IPS-15b (cell line): ENCODE results near the gene ANKRD52.
"Not testable (repeated sequence)": the region's sequence is repeated elsewhere in the genome, so short reads cannot be mapped to it uniquely, and the experiment has no call there.

Experiments
- H3K27me3 ChIP-seq: one replicate; pipeline ENCODE4 v1.6.1; 2013; ENCODE audit warnings: low read length; ENCODE audit not compliant: control insufficient read depth, insufficient read depth
- H3K36me3 ChIP-seq: one replicate; pipeline ENCODE4 v1.6.1; 2013; ENCODE audit warnings: low read length; ENCODE audit not compliant: control insufficient read depth, insufficient read depth
- H3K4me1 ChIP-seq: one replicate; pipeline ENCODE4 v1.6.1; 2013; ENCODE audit warnings: mild to moderate bottlenecking, low read length; ENCODE audit not compliant: control insufficient read depth, insufficient read depth
- H3K4me3 ChIP-seq: one replicate; pipeline ENCODE4 v1.5.1; 2013; ENCODE audit warnings: low read depth, low read length
- H3K9ac ChIP-seq: one replicate; pipeline ENCODE4 v1.6.1; 2013; ENCODE audit warnings: low read depth, mild to moderate bottlenecking, low read length
- H3K9me3 ChIP-seq: one replicate; pipeline ENCODE4 v1.6.1; 2013; ENCODE audit warnings: mild to moderate bottlenecking, low read length; ENCODE audit not compliant: control insufficient read depth, insufficient read depth

ANKRD52 gene

GRCh38 chr12:56293795-56294194 is 35.6 kb upstream of the ANKRD52 start:
- H3K4me3 ChIP-seq = no peak overlapping the region
- H3K4me1 ChIP-seq = no peaks in the 10 kb centered on the region
- H3K27me3 ChIP-seq = no peaks in the 10 kb centered on the region
- peaks cover 15% of the 10 kb centered on the region for H3K36me3 ChIP-seq
- no peaks in the 10 kb centered on the region for H3K9me3 ChIP-seq
- no peak overlapping the region for H3K9ac ChIP-seq

- H3K9me3 ChIP-seq = no peaks in the 10 kb centered on the region
These were observed 30.7 kb upstream of the ANKRD52 start for GRCh38 chr12:56288705-56289387.

GRCh38 chr12:56286044-56286830 is 28.1 kb upstream of the ANKRD52 start:
- H3K4me3 ChIP-seq = no peak overlapping the region
- H3K9ac ChIP-seq = no peak overlapping the region
- no peaks in the 10 kb centered on the region for H3K9me3 ChIP-seq
- H3K4me1 ChIP-seq = no peaks in the 10 kb centered on the region
- peaks cover 37% of the 10 kb centered on the region for H3K36me3 ChIP-seq
- no peaks in the 10 kb centered on the region for H3K27me3 ChIP-seq

More at GRCh38 chr12:56288705-56289387, 30.7 kb upstream of the ANKRD52 start:
- Histone ChIP-seq H3K27me3 (no peaks in the 10 kb centered on the region), H3K4me3 (no peak overlapping the region), H3K36me3 (peaks cover 34% of the 10 kb centered on the region), H3K9ac (no peak overlapping the region), H3K4me1 (no peaks in the 10 kb centered on the region)

GRCh38 chr12:56284263-56284662 is 26.1 kb upstream of the ANKRD52 start:
- H3K4me1 ChIP-seq, H3K27me3 ChIP-seq, H3K4me3 ChIP-seq, H3K9me3 ChIP-seq, H3K9ac ChIP-seq: not testable (repeated sequence)
- peaks cover 42% of the 10 kb centered on the region for H3K36me3 ChIP-seq

- H3K4me1 ChIP-seq = no peaks in the 10 kb centered on the region
- no peaks in the 10 kb centered on the region for H3K27me3 ChIP-seq
- H3K36me3 ChIP-seq = peaks cover 37% of the 10 kb centered on the region
- H3K9ac ChIP-seq = no peak overlapping the region
- no peaks in the 10 kb centered on the region for H3K9me3 ChIP-seq
- no peak overlapping the region for H3K4me3 ChIP-seq
These were observed 24.4 kb upstream of the ANKRD52 start for GRCh38 chr12:56282579-56282978.

- no peaks in the 10 kb centered on the region for H3K4me1 ChIP-seq
- no peaks in the 10 kb centered on the region for H3K9me3 ChIP-seq
- no peaks in the 10 kb centered on the region for H3K27me3 ChIP-seq
- H3K4me3 ChIP-seq = no peak overlapping the region
- peaks cover 37% of the 10 kb centered on the region for H3K36me3 ChIP-seq
- H3K9ac ChIP-seq = no peak overlapping the region
These were observed 23.8 kb upstream of the ANKRD52 start for GRCh38 chr12:56282030-56282429.

GRCh38 chr12:56280849-56281248 is 22.7 kb upstream of the ANKRD52 start:
- peaks cover 33% of the 10 kb centered on the region for H3K36me3 ChIP-seq
- no peak overlapping the region for H3K9ac ChIP-seq
- no peaks in the 10 kb centered on the region for H3K4me1 ChIP-seq
- no peaks in the 10 kb centered on the region for H3K9me3 ChIP-seq
- no peaks in the 10 kb centered on the region for H3K27me3 ChIP-seq
- no peak overlapping the region for H3K4me3 ChIP-seq

- Histone ChIP-seq H3K4me1 (no peaks in the 10 kb centered on the region), H3K9ac (no peak overlapping the region), H3K36me3 (peaks cover 36% of the 10 kb centered on the region), H3K4me3 (no peak overlapping the region), H3K9me3 (no peaks in the 10 kb centered on the region), H3K27me3 (no peaks in the 10 kb centered on the region)
These were observed 20.7 kb upstream of the ANKRD52 start for GRCh38 chr12:56278905-56279304.

- Histone ChIP-seq H3K27me3 (no peaks in the 10 kb centered on the region), H3K4me3 (no peak overlapping the region), H3K36me3 (peaks cover 39% of the 10 kb centered on the region), H3K9me3 (no peaks in the 10 kb centered on the region), H3K4me1 (no peaks in the 10 kb centered on the region), H3K9ac (no peak overlapping the region)
These were observed 16.1 kb upstream of the ANKRD52 start for GRCh38 chr12:56274299-56274698.

GRCh38 chr12:56272468-56272867 is 14.3 kb upstream of the ANKRD52 start:
- H3K4me1 ChIP-seq, H3K27me3 ChIP-seq, H3K9ac ChIP-seq, H3K9me3 ChIP-seq, H3K4me3 ChIP-seq: not testable (repeated sequence)
- H3K36me3 ChIP-seq = peaks cover 36% of the 10 kb centered on the region

- Histone ChIP-seq H3K4me3 (no peak overlapping the region), H3K4me1 (peaks cover 6% of the 10 kb centered on the region), H3K9me3 (no peaks in the 10 kb centered on the region), H3K36me3 (peaks cover 33% of the 10 kb centered on the region), H3K27me3 (no peaks in the 10 kb centered on the region), H3K9ac (no peak overlapping the region)
These were observed 12.8 kb upstream of the ANKRD52 start for GRCh38 chr12:56271031-56271430.

GRCh38 chr12:56267443-56268071 is 9.4 kb upstream of the ANKRD52 start:
- Histone ChIP-seq H3K9me3 (no peaks in the 10 kb centered on the region), H3K36me3 (peaks cover 11% of the 10 kb centered on the region), H3K9ac (peak overlapping the region; percentile 19), H3K4me3 (peak overlapping the region; percentile 92), H3K27me3 (no peaks in the 10 kb centered on the region), H3K4me1 (peaks cover 6% of the 10 kb centered on the region)
